Hepatocyte (in vitro differentiated cells): ENCODE measurements around the gene GPR39. TPM values are rescaled to one million over a fixed set of nuclear protein-coding genes. Genes with fewer than 3 reads are reported as not detected.

Source experiments
- DNase-seq: peaks from one replicate; pipeline ENCODE4 v3.0.0-alpha.2; 2016; ENCODE audit warnings: low spot score
- H2AFZ ChIP-seq: fragments of 200-600 bp; sonication (generic); 2 replicates; pipeline ENCODE4 v1.6.0; 2016; ENCODE audit warnings: antibody characterized with exemption, mild to moderate bottlenecking
- H3K27ac ChIP-seq: fragments of 200-600 bp; sonication (generic); 2 replicates; pipeline ENCODE4 v1.5.1; 2016; ENCODE audit warnings: mild to moderate bottlenecking
- H3K27me3 ChIP-seq: fragments of 200-600 bp; sonication (generic); 2 replicates; pipeline ENCODE4 v1.6.1; 2016
- H3K36me3 ChIP-seq: fragments of 200-600 bp; sonication (generic); replicated peaks from 2 replicates; pipeline ENCODE4 v1.5.1; 2016; ENCODE audit warnings: low read depth; ENCODE audit not compliant: insufficient read depth
- H3K4me1 ChIP-seq: fragments of 200-600 bp; sonication (generic); 2 replicates; pipeline ENCODE4 v1.5.1; 2016; ENCODE audit warnings: mild to moderate bottlenecking, moderate library complexity; ENCODE audit not compliant: insufficient read depth
- H3K4me2 ChIP-seq: fragments of 200-600 bp; sonication (generic); 2 replicates; pipeline ENCODE4 v1.6.0; 2016
- H3K4me3 ChIP-seq: fragments of 200-600 bp; sonication (generic); 2 replicates; pipeline ENCODE4 v1.5.1; 2016; ENCODE audit warnings: mild to moderate bottlenecking
- H3K79me2 ChIP-seq: fragments of 200-600 bp; sonication (generic); 2 replicates; pipeline ENCODE4 v1.6.0; 2017; ENCODE audit warnings: mild to moderate bottlenecking
- H3K9me2 ChIP-seq: fragments of 200-600 bp; sonication (generic); replicated peaks from 2 replicates; pipeline ENCODE4 v1.6.0; 2017; ENCODE audit warnings: mild to moderate bottlenecking; ENCODE audit not compliant: insufficient read depth
- H3K9me3 ChIP-seq: fragments of 200-600 bp; sonication (generic); 2 replicates; pipeline ENCODE4 v1.5.1; 2016; ENCODE audit warnings: low read depth, mild to moderate bottlenecking
- H4K20me1 ChIP-seq: fragments of 200-600 bp; sonication (generic); 2 replicates; pipeline ENCODE4 v1.6.0; 2016; ENCODE audit warnings: mild to moderate bottlenecking; ENCODE audit not compliant: insufficient read depth, poor library complexity, severe bottlenecking
- CTCF ChIP-seq: fragments of 200-600 bp; sonication (generic); IDR thresholded peaks from 2 replicates; pipeline ENCODE4 v1.5.1; 2016; ENCODE audit warnings: antibody characterized with exemption, mild to moderate bottlenecking; ENCODE audit not compliant: poor library complexity
- EZH2 ChIP-seq: fragments of 200-600 bp; sonication (generic); IDR thresholded peaks from 2 replicates; pipeline ENCODE4 v1.6.1; 2016; ENCODE audit warnings: antibody characterized with exemption, mild to moderate bottlenecking, borderline replicate concordance
- EZH2phosphoT487 ChIP-seq: fragments of 200-600 bp; sonication (generic); IDR thresholded peaks from one replicate; pipeline ENCODE4 v1.6.1; 2018; ENCODE audit warnings: antibody characterized with exemption, mild to moderate bottlenecking, low read depth, moderate library complexity; ENCODE audit not compliant: unreplicated experiment, severe bottlenecking
- WGBS: methylation state at CpG from one replicate; pipeline ENCODE4 v1.1.6; 2016; ENCODE audit warnings: low lambda C conversion rate; ENCODE audit errors: missing lambda C conversion rate; 5-methylcytosine and 5-hydroxymethylcytosine counted together
- polyA plus RNA-seq: library from polyadenylated mRNA; unstranded; fragments of >200 nt; fragmentation: Nextera tagmentation; extraction: Ambion mirVana; gene quantifications from 2 replicates; pipeline ENCODE4 v1.2.1, GENCODE V29; 2016
- total RNA-seq: library from RNA; depleted of rRNA; stranded (reverse); fragments of >200 nt; gene quantifications from 2 replicates; pipeline ENCODE4 v1.2.3, GENCODE V29; 2014

The GPR39 gene
- total and polyA plus RNA-seq, 2 experiments from 2014 or later = 11.1 to 14.5 TPM

- no peaks in the 10 kb centered on the region for H3K36me3 ChIP-seq
- H3K9me3 ChIP-seq = no peaks in the 10 kb centered on the region
- H3K27me3 ChIP-seq = no peaks in the 10 kb centered on the region
- no peak for DNase-seq
- no peaks in the 10 kb centered on the region for H4K20me1 ChIP-seq
- H3K4me3 ChIP-seq = no peak overlapping the region
- H3K4me2 ChIP-seq = peak overlapping the region; percentile 9
- no peaks in the 10 kb centered on the region for H3K9me2 ChIP-seq
- H3K4me1 ChIP-seq = peaks cover 1% of the 10 kb centered on the region
- no peak overlapping the region for H2AFZ ChIP-seq
- no peak overlapping the region for H3K27ac ChIP-seq
- 62% methylated on average over 11 of the region's 11 CpGs for WGBS
- peaks cover 17% of the 10 kb centered on the region for H3K79me2 ChIP-seq
- TF ChIP-seq CTCF (no peak), EZH2 (no peak), EZH2phosphoT487 (no peak)
Measured at GRCh38 chr2:132549935-132550670, 133.5 kb downstream of the GPR39 start.

DNA sequence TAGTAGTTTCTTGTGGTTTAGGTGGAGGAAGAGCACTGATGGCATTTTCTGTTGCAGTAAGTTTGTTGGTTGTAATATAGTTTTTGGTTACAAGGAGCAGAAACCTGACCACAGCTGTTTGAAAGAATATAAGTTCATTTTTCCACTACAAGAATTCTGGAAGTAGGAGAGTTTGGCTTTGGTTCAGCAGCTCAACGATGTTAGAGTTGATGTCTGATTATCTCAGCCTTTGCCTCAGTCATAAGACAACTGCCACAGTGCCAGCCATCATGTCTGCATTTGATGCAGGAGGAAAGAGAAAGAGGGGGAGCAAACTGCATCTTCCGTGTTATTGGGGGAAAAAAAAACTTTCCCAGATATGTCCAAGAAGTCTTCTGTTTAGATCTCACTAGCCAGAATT lies 134.3 kb downstream of the GPR39 start:
- 77% methylated on average over 2 of the region's 2 CpGs for WGBS
- Histone ChIP-seq H3K27ac (no peak overlapping the region), H3K79me2 (peaks cover 12% of the 10 kb centered on the region), H3K9me2 (no peaks in the 10 kb centered on the region), H4K20me1 (no peaks in the 10 kb centered on the region), H2AFZ (no peak overlapping the region), H3K36me3 (no peaks in the 10 kb centered on the region), H3K4me1 (no peaks in the 10 kb centered on the region), H3K4me2 (no peak overlapping the region), H3K27me3 (no peaks in the 10 kb centered on the region), H3K4me3 (no peak overlapping the region), H3K9me3 (no peaks in the 10 kb centered on the region)
- no peak for TF ChIP-seq EZH2phosphoT487
- TF ChIP-seq CTCF = no peak
- no peak for TF ChIP-seq EZH2
- no peak for DNase-seq

GRCh38 chr2:132557694-132558093 lies 141.1 kb downstream of the GPR39 start:
- 64% methylated on average over 9 of the region's 9 CpGs for WGBS
- Histone ChIP-seq H3K79me2 (no peaks in the 10 kb centered on the region), H3K36me3 (no peaks in the 10 kb centered on the region), H3K4me1 (no peaks in the 10 kb centered on the region), H2AFZ (no peak overlapping the region), H3K27me3 (no peaks in the 10 kb centered on the region), H3K4me2 (no peak overlapping the region), H3K27ac (no peak overlapping the region), H3K9me2 (no peaks in the 10 kb centered on the region), H3K9me3 (no peaks in the 10 kb centered on the region), H4K20me1 (no peaks in the 10 kb centered on the region), H3K4me3 (no peak overlapping the region)
- TF ChIP-seq EZH2phosphoT487 (no peak), CTCF (no peak), EZH2 (no peak)
- no peak for DNase-seq
